Gastroesophageal sphincter (tissue), 4 donors: ENCODE data around the gene DUOX1. TPM values are rescaled to one million over a fixed set of nuclear protein-coding genes. Genes with fewer than 3 reads are reported as not detected.
A peak's percentile ranks its signal among the peaks of the same experiment; 100 is the strongest.

Experiments used
- ATAC-seq: fragments of 150-250 bp; one replicate; pipeline ENCODE4 v1.9.1; 2016; ENCODE audit warnings: mild to moderate bottlenecking, moderate library complexity
- H3K27ac ChIP-seq, 4 donors: fragments of 200-600 bp; sonication (generic) in 3 of 4; 1 replicate in 3 of 4; 2 replicates in 1 of 4; pipeline ENCODE4 v1.5.1; 2016 to 2019
- H3K27me3 ChIP-seq: fragments of 200-600 bp; sonication (generic); one replicate; pipeline ENCODE4 v1.5.1; 2019
- H3K36me3 ChIP-seq, 2 donors: fragments of 200-600 bp; sonication (generic); one replicate each; pipeline ENCODE4 v1.5.1; 2019; ENCODE audit warnings: control low read depth in 1 of 2
- H3K4me1 ChIP-seq, 3 donors: fragments of 200-600 bp; sonication (generic); 1 replicate in 2 of 3; 2 replicates in 1 of 3; pipeline ENCODE4 v1.5.1; 2016 to 2019; ENCODE audit warnings: control low read depth in 2 of 3
- H3K4me3 ChIP-seq, 2 donors: fragments of 200-600 bp; sonication (generic); one replicate each; pipeline ENCODE4 v1.5.1; 2019; ENCODE audit warnings: mild to moderate bottlenecking in 1 of 2, moderate library complexity in 1 of 2
- H3K9me3 ChIP-seq, 3 donors: fragments of 200-600 bp; sonication (generic); one replicate each; pipeline ENCODE4 v1.5.1; 2017 to 2019; ENCODE audit warnings: control low read depth in 2 of 3
- EP300 ChIP-seq: sonication (generic); formaldehyde crosslinking; IDR thresholded peaks from one replicate; pipeline ENCODE4 v1.6.1; 2017; ENCODE audit warnings: antibody characterized with exemption, mild to moderate bottlenecking
- POLR2A ChIP-seq, 2 donors: fragments of 450-650 bp; IDR thresholded peaks; one replicate each; pipeline ENCODE4 v1.6.1; 2017; ENCODE audit warnings: antibody characterized with exemption in 2 of 2, mild to moderate bottlenecking in 2 of 2, moderate library complexity in 1 of 2
- POLR2AphosphoS5 ChIP-seq: sonication (generic); formaldehyde crosslinking; IDR thresholded peaks from one replicate; pipeline ENCODE4 v1.6.1; 2017; ENCODE audit warnings: antibody characterized with exemption
- WGBS, 2 donors: methylation state at CpG; one replicate each; pipeline ENCODE4 v1.1.5; 2018; ENCODE audit warnings: low coverage in 1 of 2; 5-methylcytosine and 5-hydroxymethylcytosine counted together
- total RNA-seq, 4 donors: library from RNA; depleted of rRNA; stranded (reverse); fragments of >200 nt; gene quantifications; one replicate each; pipeline ENCODE4 v1.1.0, GENCODE V29; 2016
- TF ChIP-seq, protein P1 (sequence below), 4 experiments: fragments of 200-600 bp in 2 of 4; fragments of 450-650 bp in 2 of 4; sonication (generic) in 1 of 4; IDR thresholded peaks; one replicate each; pipeline ENCODE4 v1.5.1; 2017 to 2019; ENCODE audit warnings: antibody characterized with exemption in 4 of 4, mild to moderate bottlenecking in 2 of 4, moderate library complexity in 2 of 4

Gene DUOX1
- total RNA-seq, 4 donors from 2014 or later: 0.08 to 2.7 (median 1.1) TPM

DNA sequence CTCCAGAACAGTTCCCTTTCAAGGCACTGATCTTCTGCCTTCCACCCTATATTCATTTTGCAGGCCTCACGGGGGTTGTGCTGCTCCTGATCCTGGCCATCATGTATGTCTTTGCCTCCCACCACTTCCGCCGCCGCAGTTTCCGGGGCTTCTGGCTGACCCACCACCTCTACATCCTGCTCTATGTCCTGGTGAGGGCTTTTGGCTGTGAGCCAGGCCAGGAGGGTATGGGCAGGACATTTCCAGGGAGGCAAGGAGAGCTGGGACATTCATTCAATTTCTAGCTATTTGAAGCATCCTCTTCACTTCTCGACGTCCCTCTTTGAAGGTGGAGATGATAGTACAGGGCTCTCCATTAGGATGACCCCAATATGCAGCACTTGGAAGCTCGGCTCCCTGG is 25.9 kb downstream of the DUOX1 start:
- Histone ChIP-seq H3K36me3 (peaks cover 0 to 20% of the 10 kb centered on the region in 2 donors), H3K9me3 (no peaks in the 10 kb centered on the region), H3K27me3 (no peaks in the 10 kb centered on the region), H3K4me3 (no peak overlapping the region), H3K4me1 (no peaks in the 10 kb centered on the region), H3K27ac (no peak overlapping the region)
- 78 to 82% methylated on average over 5 to 7 of the region's 8 CpGs for WGBS, 2 donors
- TF ChIP-seq POLR2AphosphoS5 (no peak), EP300 (no peak), POLR2A (IDR thresholded peaks at IDR 0.05) (no peak)
- TF ChIP-seq, protein P1, sequence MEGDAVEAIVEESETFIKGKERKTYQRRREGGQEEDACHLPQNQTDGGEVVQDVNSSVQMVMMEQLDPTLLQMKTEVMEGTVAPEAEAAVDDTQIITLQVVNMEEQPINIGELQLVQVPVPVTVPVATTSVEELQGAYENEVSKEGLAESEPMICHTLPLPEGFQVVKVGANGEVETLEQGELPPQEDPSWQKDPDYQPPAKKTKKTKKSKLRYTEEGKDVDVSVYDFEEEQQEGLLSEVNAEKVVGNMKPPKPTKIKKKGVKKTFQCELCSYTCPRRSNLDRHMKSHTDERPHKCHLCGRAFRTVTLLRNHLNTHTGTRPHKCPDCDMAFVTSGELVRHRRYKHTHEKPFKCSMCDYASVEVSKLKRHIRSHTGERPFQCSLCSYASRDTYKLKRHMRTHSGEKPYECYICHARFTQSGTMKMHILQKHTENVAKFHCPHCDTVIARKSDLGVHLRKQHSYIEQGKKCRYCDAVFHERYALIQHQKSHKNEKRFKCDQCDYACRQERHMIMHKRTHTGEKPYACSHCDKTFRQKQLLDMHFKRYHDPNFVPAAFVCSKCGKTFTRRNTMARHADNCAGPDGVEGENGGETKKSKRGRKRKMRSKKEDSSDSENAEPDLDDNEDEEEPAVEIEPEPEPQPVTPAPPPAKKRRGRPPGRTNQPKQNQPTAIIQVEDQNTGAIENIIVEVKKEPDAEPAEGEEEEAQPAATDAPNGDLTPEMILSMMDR (IDR thresholded peaks at IDR 0.05): no peak
- ATAC-seq: no peak

DNA sequence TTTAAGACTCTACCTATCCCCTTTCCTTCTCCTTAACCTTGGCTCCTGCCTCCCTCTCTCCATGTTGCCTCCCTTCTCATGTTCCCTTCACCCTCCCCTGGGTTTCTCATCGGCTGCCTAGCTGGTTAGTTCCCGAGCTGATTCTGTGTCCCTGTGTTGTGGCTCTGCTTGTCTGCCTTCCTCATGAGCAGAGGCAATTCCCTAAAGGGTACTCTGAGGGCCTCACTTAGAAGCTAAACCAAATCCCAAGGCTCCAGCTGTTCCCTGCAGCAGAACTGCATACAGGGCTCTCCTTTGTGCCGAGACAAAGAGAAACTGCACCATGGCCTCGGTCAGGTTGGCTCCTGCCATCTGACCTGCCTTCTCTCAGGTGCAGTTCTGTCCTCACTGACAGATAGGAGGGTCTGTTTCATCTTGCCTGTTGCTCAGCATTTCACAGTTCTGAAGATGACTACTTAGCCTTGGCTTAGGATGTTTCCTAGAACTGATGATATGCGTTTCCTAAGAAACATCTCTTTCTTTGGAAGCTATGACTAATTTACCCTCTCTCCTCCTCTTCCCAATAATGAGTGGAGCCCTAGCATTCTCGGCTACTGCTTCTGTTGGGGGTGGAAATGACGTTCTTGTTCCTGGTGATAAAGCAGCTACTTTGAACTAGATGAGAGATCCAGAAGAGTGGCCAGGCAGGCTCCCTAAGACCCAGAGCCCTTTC is 27.1 kb downstream of the DUOX1 start:
- no peaks in the 10 kb centered on the region for H3K27me3 ChIP-seq
- TF ChIP-seq POLR2A (IDR thresholded peaks at IDR 0.05): no peak
- TF ChIP-seq, protein P1 (IDR thresholded peaks at IDR 0.05): no peak
- no peak for TF ChIP-seq POLR2AphosphoS5
- no peaks in the 10 kb centered on the region for H3K9me3 ChIP-seq
- no peak overlapping the region for H3K27ac ChIP-seq
- no peak for ATAC-seq
- WGBS, 2 donors: 61 to 63% methylated on average over 4 to 6 of the region's 7 CpGs
- H3K4me3 ChIP-seq: no peak overlapping the region
- H3K36me3 ChIP-seq: peaks cover 0 to 8% of the 10 kb centered on the region in 2 donors
- H3K4me1 ChIP-seq: no peaks in the 10 kb centered on the region

DNA sequence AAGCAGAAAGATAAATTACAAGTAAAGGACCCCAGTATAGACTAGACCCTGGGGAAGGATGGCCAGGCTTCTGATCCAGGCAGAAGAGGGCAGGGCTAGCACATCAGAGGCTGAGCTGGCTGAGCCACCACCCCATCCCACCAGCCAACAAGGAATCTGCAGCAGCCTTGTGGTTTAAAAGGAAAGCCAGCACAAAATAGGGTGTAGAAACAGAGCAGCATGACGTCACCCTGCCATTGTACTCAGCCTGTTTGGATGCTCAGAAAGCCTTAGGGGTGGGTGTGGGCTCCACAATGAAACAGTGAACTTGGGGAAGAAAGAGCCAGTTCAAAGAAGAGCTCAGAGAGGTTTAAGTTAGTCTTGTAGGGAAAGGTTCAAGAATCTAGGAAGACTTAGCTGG is 28.2 kb downstream of the DUOX1 start:
- WGBS, 2 donors: 50% methylated on average over 1 of the region's 1 CpG; no CpG with 5 or more reads in 1 of the 2 donors
- peak; percentile 21 for ATAC-seq
- no peak for TF ChIP-seq POLR2A (IDR thresholded peaks at IDR 0.05)
- TF ChIP-seq, protein P1 (IDR thresholded peaks at IDR 0.05): no peak
- no peak for TF ChIP-seq EP300
- no peak for TF ChIP-seq POLR2AphosphoS5

DNA sequence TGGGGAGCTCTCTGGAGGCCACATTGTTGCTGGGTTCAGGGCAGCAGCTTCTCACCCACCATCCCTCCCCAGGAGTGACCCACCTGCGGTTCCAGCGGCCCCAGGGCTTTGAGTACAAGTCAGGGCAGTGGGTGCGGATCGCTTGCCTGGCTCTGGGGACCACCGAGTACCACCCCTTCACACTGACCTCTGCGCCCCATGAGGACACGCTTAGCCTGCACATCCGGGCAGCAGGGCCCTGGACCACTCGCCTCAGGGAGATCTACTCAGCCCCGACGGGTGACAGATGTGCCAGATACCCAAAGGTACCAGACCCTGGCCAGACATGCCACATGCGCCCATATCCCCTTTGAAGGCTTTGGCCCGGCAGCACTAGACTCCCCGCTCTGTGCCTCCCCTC is 31.9 kb downstream of the DUOX1 start:
- no peak overlapping the region for H3K4me3 ChIP-seq
- no peak for ATAC-seq
- H3K27ac ChIP-seq: no peak overlapping the region
- H3K9me3 ChIP-seq: no peaks in the 10 kb centered on the region
- no peaks in the 10 kb centered on the region for H3K36me3 ChIP-seq
- H3K27me3 ChIP-seq: no peaks in the 10 kb centered on the region
- 85 to 94% methylated on average over 3 to 4 of the region's 14 CpGs for WGBS, 2 donors
- peaks cover 0 to 30% (median 5%) of the 10 kb centered on the region in 3 donors for H3K4me1 ChIP-seq
- TF ChIP-seq POLR2A (IDR thresholded peaks at IDR 0.05) (no peak), POLR2AphosphoS5 (no peak), EP300 (no peak)
- TF ChIP-seq, protein P1 (IDR thresholded peaks at IDR 0.05): no peak

More for the DNA sequence above, 28.2 kb downstream of the DUOX1 start:
- H3K4me3 ChIP-seq: no peak overlapping the region
- no peaks in the 10 kb centered on the region for H3K9me3 ChIP-seq
- peaks cover 0 to 7% (median 3%) of the 10 kb centered on the region in 3 donors for H3K4me1 ChIP-seq
- no peak overlapping the region for H3K27ac ChIP-seq
- H3K27me3 ChIP-seq: no peaks in the 10 kb centered on the region
- H3K36me3 ChIP-seq: no peaks in the 10 kb centered on the region
